GM18907 (cell line): ENCODE results near the gene TEX28.
A peak's percentile ranks its signal among the peaks of the same experiment; 100 is the strongest.
"Not testable (repeated sequence)": the region's sequence is repeated elsewhere in the genome, so short reads cannot be mapped to it uniquely, and the experiment has no call there.

ENCODE experiments used
- ATAC-seq: cut with Tn5 transposase; IDR thresholded peaks from one replicate; pipeline ENCODE4 v1.9.1; 2021; ENCODE audit warnings: mild to moderate bottlenecking, moderate library complexity; ENCODE audit not compliant: unreplicated experiment

TEX28 gene, protein sequence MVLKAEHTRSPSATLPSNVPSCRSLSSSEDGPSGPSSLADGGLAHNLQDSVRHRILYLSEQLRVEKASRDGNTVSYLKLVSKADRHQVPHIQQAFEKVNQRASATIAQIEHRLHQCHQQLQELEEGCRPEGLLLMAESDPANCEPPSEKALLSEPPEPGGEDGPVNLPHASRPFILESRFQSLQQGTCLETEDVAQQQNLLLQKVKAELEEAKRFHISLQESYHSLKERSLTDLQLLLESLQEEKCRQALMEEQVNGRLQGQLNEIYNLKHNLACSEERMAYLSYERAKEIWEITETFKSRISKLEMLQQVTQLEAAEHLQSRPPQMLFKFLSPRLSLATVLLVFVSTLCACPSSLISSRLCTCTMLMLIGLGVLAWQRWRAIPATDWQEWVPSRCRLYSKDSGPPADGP

DNA sequence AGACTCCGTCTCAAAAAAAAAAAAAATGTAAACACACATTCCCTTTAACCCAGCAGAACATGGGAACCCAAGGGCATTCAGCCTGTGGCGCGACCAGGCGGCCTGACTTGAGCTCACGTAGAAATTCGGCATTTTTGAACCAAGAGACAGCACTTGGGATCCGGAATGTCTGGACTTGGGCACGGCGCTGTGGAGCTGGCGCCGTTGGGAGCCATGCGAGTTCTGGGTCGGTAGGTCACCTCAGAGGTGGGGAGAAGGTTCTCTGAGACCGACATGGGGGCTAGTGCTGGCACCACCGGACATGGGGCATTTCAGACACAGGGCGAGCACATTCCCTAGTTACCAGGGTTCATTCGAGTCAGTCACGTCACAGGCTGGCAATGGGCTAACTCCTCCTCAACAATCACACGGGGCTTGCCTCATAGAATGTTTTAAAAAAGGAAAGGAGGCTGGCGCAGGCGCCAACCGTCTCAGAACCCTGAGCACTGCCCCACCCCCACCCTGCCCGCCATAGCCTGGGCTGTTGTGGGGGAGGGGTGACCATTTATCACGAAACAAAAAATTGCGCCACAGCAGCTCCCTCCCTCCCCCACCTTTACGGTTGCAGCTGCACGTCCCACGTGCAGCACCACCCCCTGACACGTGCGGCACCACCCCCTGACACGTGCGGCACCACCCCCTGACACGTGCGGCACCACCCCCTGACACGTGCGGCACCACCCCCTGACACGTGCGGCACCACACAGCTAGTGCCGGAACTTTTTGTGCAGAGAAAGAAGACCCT is at the start of gene TEX28:
Gene TEX28, minus strand, starts transcription at position 334 of the 784 bp plus-strand sequence. CDS start 3,007 bp downstream, outside the sequence.
- ATAC-seq, result no peak

DNA sequence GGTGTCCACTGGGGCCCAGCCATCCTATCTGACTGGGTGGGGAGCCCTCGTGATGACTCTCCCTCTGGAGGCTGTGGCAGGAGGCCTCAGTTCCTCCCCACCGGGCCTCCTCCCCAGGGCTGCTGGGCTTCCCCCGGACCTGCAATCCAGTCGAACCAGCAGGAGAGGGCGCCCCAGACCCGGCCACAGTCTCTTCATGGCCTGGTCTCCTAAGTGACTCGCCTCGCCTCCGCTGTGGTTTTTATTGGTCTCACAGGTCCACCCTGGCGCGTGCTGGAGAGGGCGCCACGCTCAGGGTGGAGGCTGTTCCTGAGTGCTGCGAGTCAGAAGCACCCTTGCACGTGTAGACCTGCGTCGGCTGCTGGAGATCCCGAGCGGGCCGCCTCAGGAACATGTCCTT is 48.7 kb upstream of the TEX28 start:
- ATAC-seq, result not testable (repeated sequence)

- peak; percentile 25 for ATAC-seq
Observed at GRCh38 chrX:154343063-154343462, 48.1 kb upstream of the TEX28 start.

DNA sequence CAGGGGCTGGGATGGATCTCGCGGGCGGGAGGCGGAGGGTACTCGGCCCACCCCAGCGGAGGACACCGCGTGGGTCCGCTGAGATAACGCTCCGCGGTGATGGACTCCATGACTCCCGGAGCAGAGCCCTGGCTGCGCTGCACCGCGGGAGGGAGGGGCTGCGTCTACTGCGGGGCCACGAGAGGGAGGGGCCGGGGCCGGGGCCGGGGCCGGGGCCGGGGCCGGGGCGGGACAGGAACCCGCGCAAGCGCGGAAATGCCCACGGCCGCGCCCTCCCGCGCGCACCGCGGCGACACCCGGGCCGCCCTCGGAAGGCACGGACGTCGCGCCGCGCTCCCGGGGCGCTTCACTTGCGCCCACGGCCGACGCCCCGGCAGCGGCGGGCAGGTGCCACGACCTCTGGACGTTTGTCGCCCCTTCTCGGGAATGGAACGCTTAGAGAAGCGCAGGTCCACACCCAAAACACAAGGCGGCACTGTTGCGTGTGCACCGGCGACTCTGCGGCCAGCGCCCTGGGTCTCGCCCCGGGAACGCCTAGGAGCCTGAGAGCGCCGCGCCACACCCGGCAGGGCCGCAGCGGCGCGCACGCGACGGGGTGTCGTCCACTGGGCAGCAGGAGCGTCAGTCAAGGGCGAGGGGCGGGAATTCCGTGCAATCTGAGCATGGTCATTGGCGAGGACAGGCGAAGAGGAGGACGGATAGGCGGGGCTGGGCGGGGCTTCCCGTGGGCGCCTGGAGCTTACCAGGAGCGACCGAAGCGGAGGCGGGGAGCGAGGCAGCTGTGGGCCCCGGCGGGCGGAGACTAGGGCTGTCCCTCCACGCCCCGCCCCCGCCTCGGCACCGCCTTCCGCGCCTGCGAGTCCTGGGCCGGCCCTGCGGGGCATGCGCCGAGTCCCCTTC is 46.7 kb upstream of the TEX28 start:
- peak; percentile 74 for ATAC-seq

GRCh38 chrX:154334496-154334895 is 39.6 kb upstream of the TEX28 start:
- ATAC-seq, result no peak

DNA sequence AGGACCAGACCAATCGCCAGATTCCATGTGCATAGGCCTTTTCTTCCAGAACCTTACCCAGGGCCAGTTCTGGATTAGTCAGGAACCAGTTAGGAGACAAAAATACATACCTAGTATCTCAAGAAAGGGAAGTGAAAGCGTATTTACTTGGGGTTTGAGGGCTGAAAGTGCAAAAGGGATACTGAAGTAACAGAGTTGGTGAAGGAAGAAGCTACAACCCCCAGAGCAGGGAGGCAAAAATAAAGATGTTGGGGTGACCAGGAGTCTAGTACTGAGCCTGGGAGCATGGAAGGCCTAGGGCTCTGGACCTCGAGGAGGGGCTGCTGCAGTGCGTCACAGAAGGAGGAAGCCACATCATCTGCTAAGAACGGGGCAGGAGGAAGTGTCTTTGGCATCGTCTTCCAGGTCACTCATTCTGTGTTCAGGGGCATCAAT is 38.9 kb upstream of the TEX28 start:
- no peak for ATAC-seq

GRCh38 chrX:154333116-154333515 is 38.2 kb upstream of the TEX28 start:
- no peak for ATAC-seq

GRCh38 chrX:154332561-154332960 is 37.6 kb upstream of the TEX28 start:
- ATAC-seq, result no peak

DNA sequence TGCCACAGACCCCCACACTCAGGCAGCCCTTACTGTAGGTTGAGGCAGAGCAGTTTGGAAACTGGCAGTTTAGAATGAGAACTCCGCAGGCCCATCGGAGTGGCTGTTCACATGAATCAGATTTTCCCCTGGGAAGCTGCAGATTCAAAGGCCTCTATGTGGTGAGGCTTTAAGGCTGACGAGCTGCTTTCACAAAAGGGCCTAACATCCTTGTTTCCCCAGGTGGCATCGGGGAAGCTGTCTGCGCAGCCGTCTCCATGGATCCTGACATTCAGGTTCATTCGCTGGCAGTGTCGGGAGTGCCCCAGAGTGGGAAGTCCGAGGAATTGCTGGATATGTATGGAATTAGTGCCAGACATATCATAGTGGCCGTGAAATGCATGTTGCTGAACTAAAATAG is 34.4 kb upstream of the TEX28 start:
- ATAC-seq, result no peak

DNA sequence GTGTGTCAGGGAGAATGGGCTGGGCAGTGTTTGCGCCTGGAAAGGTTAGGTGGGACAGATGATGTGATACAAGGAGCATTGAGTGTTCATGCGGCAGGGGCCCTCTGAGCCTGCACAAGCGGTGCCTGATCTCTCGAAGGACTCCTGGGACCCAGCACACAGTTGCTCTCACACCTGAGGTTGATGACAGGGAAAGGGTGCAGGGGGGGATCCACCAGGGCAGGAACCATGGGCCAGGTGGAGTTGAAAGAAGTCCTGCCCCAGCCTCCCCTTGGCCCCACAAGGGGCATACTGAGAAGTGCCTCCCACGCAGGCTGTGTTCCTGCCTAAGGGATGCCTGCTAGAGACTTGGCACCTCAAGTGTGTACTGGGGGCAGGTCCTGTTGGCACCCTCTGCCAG is 33.7 kb upstream of the TEX28 start:
- ATAC-seq, result no peak

GRCh38 chrX:154327038-154327820 is 32.3 kb upstream of the TEX28 start:
- no peak for ATAC-seq

DNA sequence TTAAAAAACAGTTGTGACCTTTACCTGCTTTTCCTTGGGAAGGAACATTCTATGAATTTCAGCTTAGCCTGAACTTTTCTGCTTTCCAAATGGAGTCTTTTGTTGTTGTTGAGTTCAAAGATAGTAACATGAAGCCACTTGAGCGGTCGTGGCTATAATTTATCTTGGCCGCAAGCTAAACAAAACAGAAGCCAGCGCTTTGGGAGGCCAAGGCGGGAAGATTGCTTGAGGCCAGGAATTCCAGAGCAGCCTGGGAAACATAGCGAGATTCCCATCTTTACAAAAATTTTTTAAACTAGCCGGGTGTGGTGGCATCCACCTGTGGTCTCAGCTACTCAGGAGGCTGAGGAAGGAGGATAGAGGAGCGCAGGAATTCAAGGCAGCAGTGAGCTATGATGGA is 30.6 kb upstream of the TEX28 start:
- no peak for ATAC-seq

- no peak for ATAC-seq
Observed at GRCh38 chrX:154323537-154323936, 28.6 kb upstream of the TEX28 start.

DNA sequence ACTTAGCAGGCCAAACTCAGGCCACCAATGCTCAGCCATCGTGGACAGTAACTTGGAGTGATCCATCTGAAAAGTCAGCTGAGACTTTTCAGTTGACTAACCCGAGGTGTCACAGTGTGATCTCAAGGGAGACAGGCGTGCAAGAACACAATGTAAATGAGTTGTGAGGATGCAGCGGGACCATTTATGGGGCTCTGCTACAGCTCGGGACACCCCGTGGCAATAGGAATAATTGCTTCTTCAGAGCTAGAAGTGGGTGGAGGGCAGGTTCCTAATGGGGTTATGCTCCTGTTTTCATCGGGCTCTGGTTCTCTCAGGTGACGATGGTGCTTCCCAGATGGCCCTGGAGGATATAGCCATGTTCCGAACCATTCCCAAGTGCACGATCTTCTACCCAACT is 28.0 kb upstream of the TEX28 start:
- ATAC-seq, result no peak

GRCh38 chrX:154321594-154321993 is 26.7 kb upstream of the TEX28 start:
- no peak for ATAC-seq

DNA sequence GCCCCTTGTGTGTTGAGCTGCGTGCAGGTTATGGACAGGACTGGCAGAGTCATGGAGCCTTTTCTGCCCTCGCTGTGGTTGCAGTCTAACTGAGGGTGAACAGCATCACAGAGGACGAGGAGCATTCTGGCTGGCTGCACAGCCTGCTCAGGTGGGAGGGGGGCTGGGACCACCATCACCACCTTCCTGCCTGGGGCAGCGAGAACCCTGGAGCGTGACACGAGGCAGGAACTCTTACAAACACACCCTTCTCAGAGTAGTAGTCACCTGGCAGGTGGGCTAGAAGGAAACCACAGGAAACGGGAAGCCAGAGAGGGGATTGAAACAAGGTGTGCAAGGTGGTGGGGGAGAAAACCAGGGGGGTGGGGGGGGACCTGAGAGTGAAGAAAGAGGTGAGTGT is 26.2 kb upstream of the TEX28 start:
- no peak for ATAC-seq

GRCh38 chrX:154320406-154320805 is 25.5 kb upstream of the TEX28 start:
- no peak for ATAC-seq

- ATAC-seq, result no peak
Observed at GRCh38 chrX:154317391-154317995, 22.6 kb upstream of the TEX28 start.

- no peak for ATAC-seq
Observed at GRCh38 chrX:154315416-154315815, 20.5 kb upstream of the TEX28 start.

- no peak for ATAC-seq
Observed at GRCh38 chrX:154313147-154313546, 18.2 kb upstream of the TEX28 start.
